HepG2 (cell line): Measurements from ENCODE around the gene PTK7. TPM values are rescaled to one million over a fixed set of nuclear protein-coding genes. Genes with fewer than 3 reads are reported as not detected.

Experiments
- ETV5 ChIP-seq: IDR thresholded peaks from 2 replicates; pipeline ENCODE4 v1.6.1; 2018; ENCODE audit warnings: missing biosample characterization, missing genetic modification reagents, inconsistent platforms, borderline replicate concordance
- GRHL1 ChIP-seq: sonication (generic); formaldehyde crosslinking; conservative IDR thresholded peaks from 2 replicates; pipeline ENCODE4 v1.8.0; 2022; ENCODE audit warnings: missing genetic modification reagents
- HNRNPL ChIP-seq: fragments of 200-400 bp; formaldehyde crosslinking; IDR thresholded peaks from 2 replicates; pipeline ENCODE4 v1.6.1; 2017; ENCODE audit warnings: mild to moderate bottlenecking, low read depth, low read length
- IKZF5 ChIP-seq: IDR thresholded peaks from 2 replicates; pipeline ENCODE4 v1.6.1; 2018; ENCODE audit warnings: missing genetic modification reagents, mild to moderate bottlenecking, missing compliant biosample characterization
- KLF9 ChIP-seq: IDR thresholded peaks from 2 replicates; pipeline ENCODE4 v1.6.1; 2016; ENCODE audit warnings: low read depth
- MTA3 ChIP-seq: sonication (generic); formaldehyde crosslinking; IDR thresholded peaks from 2 replicates; pipeline ENCODE4 v1.4.0; 2020; ENCODE audit warnings: missing genetic modification reagents
- MTF1 ChIP-seq: sonication (generic); formaldehyde crosslinking; IDR thresholded peaks from 2 replicates; pipeline ENCODE4 v1.5.0; 2020; ENCODE audit warnings: missing genetic modification reagents
- PCBP1 ChIP-seq: fragments of 200-400 bp; formaldehyde crosslinking; IDR thresholded peaks from 2 replicates; pipeline ENCODE4 v1.6.1; 2017; ENCODE audit warnings: mild to moderate bottlenecking, low read depth, low read length, borderline replicate concordance
- PRDM4 ChIP-seq: sonication (generic); formaldehyde crosslinking; IDR thresholded peaks from 2 replicates; pipeline ENCODE4 v1.9.0; 2021; ENCODE audit warnings: missing genetic modification reagents, borderline replicate concordance
- SIN3A ChIP-seq: IDR thresholded peaks from 2 replicates; pipeline ENCODE4 v1.6.1; 2011; ENCODE audit warnings: low read depth, mild to moderate bottlenecking, control low read depth, low read length, borderline replicate concordance
- SKIL ChIP-seq: sonication (generic); formaldehyde crosslinking; IDR thresholded peaks from 2 replicates; pipeline ENCODE4 v1.8.0; 2022; ENCODE audit warnings: missing genetic modification reagents, mild to moderate bottlenecking, moderate library complexity, borderline replicate concordance
- ZFP36 ChIP-seq: fragments of 150-350 bp; IDR thresholded peaks from 2 replicates; pipeline ENCODE4 v1.6.1; 2018; ENCODE audit warnings: borderline replicate concordance, low read length, low read depth; ENCODE audit not compliant: partially characterized antibody
- ZFP41 ChIP-seq: sonication (generic); formaldehyde crosslinking; IDR thresholded peaks from 2 replicates; pipeline ENCODE4 v1.4.0; 2020; ENCODE audit warnings: mild to moderate bottlenecking, missing genetic modification reagents, borderline replicate concordance
- ZNF136 ChIP-seq: sonication (generic); formaldehyde crosslinking; IDR thresholded peaks from 2 replicates; pipeline ENCODE4 v1.8.1; 2022; ENCODE audit warnings: low read depth, mild to moderate bottlenecking, moderate library complexity, missing genetic modification reagents
- ZNF180 ChIP-seq: sonication (generic); formaldehyde crosslinking; IDR thresholded peaks from 2 replicates; pipeline ENCODE4 v1.4.0; 2020; ENCODE audit warnings: low read depth, missing genetic modification reagents, borderline replicate concordance
- ZNF296 ChIP-seq: sonication (generic); formaldehyde crosslinking; conservative IDR thresholded peaks from 2 replicates; pipeline ENCODE4 v1.5.0; 2020; ENCODE audit warnings: mild to moderate bottlenecking, missing genetic modification reagents
- ZNF441 ChIP-seq: sonication (generic); formaldehyde crosslinking; IDR thresholded peaks from 2 replicates; pipeline ENCODE4 v1.7.0; 2021; ENCODE audit warnings: missing genetic modification reagents, borderline replicate concordance
- ZNF572 ChIP-seq: sonication (generic); formaldehyde crosslinking; IDR thresholded peaks from 2 replicates; pipeline ENCODE4 v1.5.1; 2020; ENCODE audit warnings: mild to moderate bottlenecking, missing genetic modification reagents
- ZNF597 ChIP-seq: sonication (generic); formaldehyde crosslinking; IDR thresholded peaks from 2 replicates; pipeline ENCODE4 v1.5.0; 2020; ENCODE audit warnings: missing genetic modification reagents
- ZNF839 ChIP-seq: sonication (generic); formaldehyde crosslinking; IDR thresholded peaks from 2 replicates; pipeline ENCODE4 v1.4.0; 2020; ENCODE audit warnings: missing genetic modification reagents, mild to moderate bottlenecking, borderline replicate concordance
- ZSCAN31 ChIP-seq: sonication (generic); formaldehyde crosslinking; IDR thresholded peaks from 2 replicates; pipeline ENCODE4 v1.5.0; 2020; ENCODE audit warnings: low read depth, mild to moderate bottlenecking, missing genetic modification reagents
- polyA plus RNA-seq, 8 experiments: library from polyadenylated mRNA; depleted of rRNA in 3 of 8; stranded (reverse) in 7 of 8; unstranded in 1 of 8; fragments of >200 nt; fragmentation: Illumina TruSeq in 4 of 8; extraction: Trizol in 4 of 8; gene quantifications; 2 replicates each; pipeline versions ENCODE4 v1.2.1 to v1.2.3, GENCODE V29; 2011 to 2016; ENCODE audit warnings: low read depth in 4 of 8, missing spikeins in 1 of 8, mixed read lengths in 1 of 8; ENCODE audit not compliant: insufficient read depth in 1 of 8
- total RNA-seq, 5 experiments: library from RNA; depleted of rRNA; stranded (reverse); fragments of >200 nt; fragmentation: Illumina TruSeq; extraction: Trizol; gene quantifications; 2 replicates each; pipeline ENCODE4 v1.2.3, GENCODE V29; 2016; ENCODE audit warnings: low read depth in 1 of 5

The PTK7 gene
- total and polyA plus RNA-seq, 2 of the 13 experiments (the other 11 are each of a cell fraction or from before 2014, with no cell fraction given): 98.5 to 99.8 TPM

GRCh38 chr6:43053545-43054205 lies 22.4 kb upstream of the PTK7 start, which contains the start of gene CUL7 (continued):
- peak; percentile 91 for TF ChIP-seq SIN3A
- TF ChIP-seq HNRNPL: peak; percentile 80; the same call in 1 of the 2 replicates
- TF ChIP-seq ZNF180 (CRISPR knock-in tag): peak; percentile 49; the same call in 1 of the 2 replicates
- TF ChIP-seq ZNF572 (CRISPR knock-in tag): no peak
- no peak for TF ChIP-seq GRHL1
- no peak for TF ChIP-seq ZNF136
- TF ChIP-seq PCBP1: no peak
- no peak; the same call in 1 of the 2 replicates for TF ChIP-seq SKIL
- peak; percentile 95 for TF ChIP-seq ZNF441 (CRISPR knock-in tag)
- TF ChIP-seq ZNF839 (CRISPR knock-in tag): no peak
- peak; percentile 94 for TF ChIP-seq ETV5 (CRISPR knock-in tag)
- TF ChIP-seq ZNF296 (CRISPR knock-in tag): no peak
- TF ChIP-seq IKZF5 (CRISPR knock-in tag): peak; percentile 90
- no peak for TF ChIP-seq ZFP36
- TF ChIP-seq ZFP41 (CRISPR knock-in tag): peak; percentile 12; the same call in 1 of the 2 replicates
- TF ChIP-seq KLF9: peak; percentile 98
- TF ChIP-seq ZNF597 (CRISPR knock-in tag): no peak
- TF ChIP-seq ZSCAN31 (CRISPR knock-in tag): peak; percentile 89
- no peak for TF ChIP-seq MTA3 (CRISPR knock-in tag)
- peak; percentile 84; the same call in 1 of the 2 replicates for TF ChIP-seq PRDM4 (CRISPR knock-in tag)
- TF ChIP-seq MTF1 (CRISPR knock-in tag): no peak
